ENCODE measurements around the gene TM4SF18.
"Not testable (repeated sequence)": the region's sequence is repeated elsewhere in the genome, so short reads cannot be mapped to it uniquely, and the experiment has no call there.

The TM4SF18 gene

GRCh38 chr3:149368201-149368673, 34.8 kb upstream of the TM4SF18 start:
- no peak for DNase-seq

GRCh38 chr3:149366941-149367840, 33.8 kb upstream of the TM4SF18 start:
- no peak for DNase-seq

GRCh38 chr3:149366031-149366430, 32.6 kb upstream of the TM4SF18 start:
- no peak for DNase-seq

- no peak for DNase-seq
These were observed 31.2 kb upstream of the TM4SF18 start for GRCh38 chr3:149364624-149365023.

- no peak for DNase-seq
These were observed 29.6 kb upstream of the TM4SF18 start for GRCh38 chr3:149363053-149363452.

GRCh38 chr3:149362366-149362765, 28.9 kb upstream of the TM4SF18 start:
- no peak for DNase-seq

- DNase-seq: no peak
These were observed 23.2 kb upstream of the TM4SF18 start for GRCh38 chr3:149356630-149357029.

- no peak for DNase-seq
These were observed 22.7 kb upstream of the TM4SF18 start for GRCh38 chr3:149356044-149356592.

GRCh38 chr3:149353581-149354184, 20.2 kb upstream of the TM4SF18 start:
- no peak for DNase-seq

GRCh38 chr3:149352556-149352955, 19.1 kb upstream of the TM4SF18 start:
- DNase-seq: peak in 1 of 2 experiments; percentile 75

- peak in 1 of 2 experiments; percentile 24 for DNase-seq
These were observed 10.5 kb upstream of the TM4SF18 start for GRCh38 chr3:149343951-149344350.

GRCh38 chr3:149342413-149343380, 9.3 kb upstream of the TM4SF18 start:
- no peak for DNase-seq

GRCh38 chr3:149340310-149340933, 7.0 kb upstream of the TM4SF18 start:
- no peak for DNase-seq

GRCh38 chr3:149339931-149340309, 6.5 kb upstream of the TM4SF18 start:
- DNase-seq: peak in 1 of 2 experiments; percentile 13

- not testable (repeated sequence) for DNase-seq
These were observed 4.0 kb upstream of the TM4SF18 start for GRCh38 chr3:149337486-149337885.

- peak in 1 of 2 experiments; percentile 64 for DNase-seq
These were observed 3.5 kb upstream of the TM4SF18 start for GRCh38 chr3:149336925-149337324.

- no peak for DNase-seq
These were observed 665 bp downstream of the TM4SF18 start for GRCh38 chr3:149332771-149333170.

- DNase-seq: no peak
These were observed 1.1 kb downstream of the TM4SF18 start for GRCh38 chr3:149332227-149332765.

GRCh38 chr3:149331396-149331795, 2.0 kb downstream of the TM4SF18 start:
- DNase-seq: no peak

GRCh38 chr3:149330609-149331331, 2.7 kb downstream of the TM4SF18 start:
- DNase-seq: peak in 1 of 2 experiments; percentile 9

GRCh38 chr3:149327156-149327555, 6.3 kb downstream of the TM4SF18 start:
- no peak for DNase-seq
